Measurements from ENCODE around the gene KLHL30. TPM values are rescaled to one million over a fixed set of nuclear protein-coding genes. Genes with fewer than 3 reads are reported as not detected.

The KLHL30 gene
- total RNA-seq, 1 donor from 2014 or later, result 20.6 TPM

DNA sequence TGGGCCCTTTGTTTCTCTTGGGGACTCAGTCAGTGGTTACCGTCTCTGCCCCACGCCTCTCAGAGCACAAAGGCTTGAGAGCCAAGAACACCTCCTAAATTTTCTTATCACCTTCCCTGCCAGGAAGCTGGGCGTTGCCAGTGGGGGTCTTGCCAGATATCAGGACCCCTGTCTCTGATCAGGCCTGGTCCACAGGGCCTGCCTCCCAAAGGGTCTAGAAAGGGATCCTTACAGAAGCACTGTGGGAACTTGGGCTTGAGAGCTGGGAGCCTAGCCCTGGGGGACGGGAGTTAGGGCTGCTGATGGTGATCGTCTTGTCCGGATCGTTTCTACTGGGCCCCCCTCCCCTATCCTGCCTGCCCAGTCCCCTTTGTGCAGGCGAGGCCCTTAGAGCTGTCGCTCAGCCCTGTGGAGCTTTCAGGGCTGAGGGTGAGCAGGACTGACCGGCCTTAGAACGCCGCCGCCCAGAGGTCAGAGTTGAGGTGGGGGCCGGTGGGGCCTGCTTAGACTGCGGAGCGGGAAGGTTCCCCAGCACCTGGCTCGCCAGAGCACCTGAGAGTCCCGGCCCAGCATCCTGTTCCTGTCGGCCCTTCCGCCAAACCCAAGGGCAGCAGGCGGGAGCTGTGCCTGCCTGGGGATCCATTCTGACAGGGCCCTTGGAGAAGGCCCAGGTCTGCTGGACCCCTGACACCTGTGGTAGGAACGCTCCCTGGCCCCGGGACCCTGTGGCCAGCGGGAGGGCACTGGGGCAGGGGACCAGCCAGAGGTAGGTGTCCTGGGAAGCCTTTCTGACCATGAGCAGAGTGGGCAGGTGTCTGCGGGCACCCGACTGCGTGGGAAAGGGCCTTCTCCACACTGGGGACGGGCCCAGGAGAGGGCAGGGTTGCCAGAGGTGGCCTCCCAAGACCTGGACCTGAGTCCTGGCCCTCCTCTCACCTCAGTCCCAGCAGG is 37.4 kb upstream of the KLHL30 start:
- intact Hi-C loops (cut with DNase I), result no loop called here
- DNase-seq (ENCODE audit: missing footprints) (peak; percentile 61), ATAC-seq (no peak)

DNA sequence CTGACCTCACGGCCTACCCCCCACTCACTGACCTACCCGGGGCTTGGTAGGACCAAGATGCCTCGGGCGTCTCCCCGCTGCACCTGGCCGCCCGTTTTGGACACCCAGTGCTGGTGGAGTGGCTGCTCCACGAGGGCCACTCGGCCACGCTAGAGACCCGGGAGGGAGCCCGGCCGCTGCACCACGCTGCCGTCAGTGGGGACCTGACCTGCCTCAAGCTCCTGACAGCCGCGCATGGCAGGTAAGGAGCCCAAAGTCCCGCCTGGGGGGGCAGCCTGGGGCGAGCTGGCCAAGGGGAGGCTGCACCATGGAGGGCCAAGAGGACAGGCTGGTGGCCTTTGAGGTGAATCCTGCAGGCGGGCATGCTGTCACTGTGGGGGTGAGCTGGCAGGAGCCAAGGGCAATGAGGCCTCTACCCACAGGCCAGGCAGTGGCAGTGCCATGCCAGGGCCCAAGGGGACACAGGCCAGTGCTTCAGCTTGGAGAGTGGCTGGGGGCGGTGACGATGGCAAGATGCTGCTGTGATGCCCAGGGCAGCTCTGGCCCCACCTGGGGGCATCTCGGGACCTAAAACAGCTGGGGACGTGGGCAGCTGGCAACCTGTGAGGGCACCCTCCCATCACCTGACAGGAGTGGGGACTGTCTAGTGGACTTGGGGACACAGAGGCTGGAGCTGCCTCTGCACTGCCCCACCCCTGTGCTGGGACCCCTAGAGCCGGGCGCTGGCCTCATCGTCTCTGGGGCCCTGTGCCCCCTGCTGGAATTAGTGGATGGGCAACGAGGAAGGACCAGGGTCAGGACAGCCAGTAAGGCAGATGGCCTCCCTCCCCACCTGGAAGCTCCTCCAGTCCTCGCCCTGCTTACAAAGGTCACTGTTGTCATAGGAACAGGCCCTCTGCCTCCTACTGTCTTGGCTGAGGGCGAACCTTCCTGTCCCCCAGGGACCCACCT is 36.3 kb upstream of the KLHL30 start:
- ATAC-seq, result no peak
- peak; percentile 31 for DNase-seq (ENCODE audit: missing footprints)
- intact Hi-C loops (cut with DNase I), result no loop called here

DNA sequence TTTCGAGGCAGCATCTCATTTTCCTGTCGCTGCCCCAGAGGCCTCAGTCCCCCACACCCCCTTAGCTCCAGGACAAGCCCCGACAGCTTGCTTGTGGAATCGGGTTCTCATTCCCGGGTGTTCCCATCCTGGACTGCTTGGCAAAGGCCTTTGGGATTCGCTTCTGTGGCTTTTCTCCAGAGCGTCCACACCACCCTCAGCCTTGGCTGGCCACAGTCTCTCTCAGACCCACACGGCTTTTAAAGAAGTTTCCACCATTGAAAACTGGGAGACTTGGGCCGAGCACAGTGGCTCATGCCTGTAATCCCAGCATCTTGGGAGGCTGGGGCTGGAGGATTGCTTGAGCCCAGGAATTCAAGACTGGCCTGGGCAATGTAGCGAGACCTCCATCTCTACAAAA is 35.6 kb upstream of the KLHL30 start:
- ATAC-seq, result no peak
- intact Hi-C loops (cut with DNase I), result no loop called here
- DNase-seq (ENCODE audit: missing footprints), result no peak

DNA sequence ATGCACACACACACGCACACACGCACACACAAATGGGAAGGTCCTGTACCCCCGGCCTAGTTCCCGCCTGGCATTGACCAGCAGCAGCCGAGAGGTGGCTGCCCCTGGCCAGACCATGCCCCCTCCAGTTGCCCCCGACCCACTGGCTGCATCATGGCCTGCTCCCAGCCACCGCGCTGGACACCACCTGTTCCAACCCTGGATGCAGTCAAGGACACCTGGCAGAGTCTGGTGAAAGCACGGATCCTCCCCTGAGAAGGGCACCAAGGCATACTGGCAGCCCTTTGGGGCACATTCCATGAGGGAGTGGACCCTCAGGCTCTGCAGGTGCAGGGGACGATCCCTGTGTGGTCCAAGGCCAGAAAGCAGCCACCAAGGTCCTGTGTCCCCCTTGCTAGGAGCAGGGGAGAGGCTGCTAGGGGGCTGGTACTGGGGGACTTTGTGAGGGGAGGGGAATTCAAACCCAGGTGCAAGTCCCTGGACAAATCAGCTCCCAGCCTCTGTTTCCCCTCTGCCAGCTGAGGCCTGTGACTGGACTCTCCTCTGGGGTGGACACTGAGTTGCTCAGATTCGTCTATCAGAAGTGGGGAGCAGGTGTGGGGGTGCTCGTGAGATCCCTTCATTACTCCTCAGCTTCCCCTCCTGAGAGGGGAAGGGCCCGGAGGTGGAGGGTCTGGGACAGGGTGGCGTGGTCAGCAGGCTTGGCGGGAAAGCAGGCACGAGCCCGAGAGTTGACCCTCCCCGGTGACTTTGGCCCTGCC is 34.8 kb upstream of the KLHL30 start:
- ATAC-seq (no peak), DNase-seq (ENCODE audit: missing footprints) (peak; percentile 37)
- intact Hi-C loops (cut with DNase I), result no loop called here

DNA sequence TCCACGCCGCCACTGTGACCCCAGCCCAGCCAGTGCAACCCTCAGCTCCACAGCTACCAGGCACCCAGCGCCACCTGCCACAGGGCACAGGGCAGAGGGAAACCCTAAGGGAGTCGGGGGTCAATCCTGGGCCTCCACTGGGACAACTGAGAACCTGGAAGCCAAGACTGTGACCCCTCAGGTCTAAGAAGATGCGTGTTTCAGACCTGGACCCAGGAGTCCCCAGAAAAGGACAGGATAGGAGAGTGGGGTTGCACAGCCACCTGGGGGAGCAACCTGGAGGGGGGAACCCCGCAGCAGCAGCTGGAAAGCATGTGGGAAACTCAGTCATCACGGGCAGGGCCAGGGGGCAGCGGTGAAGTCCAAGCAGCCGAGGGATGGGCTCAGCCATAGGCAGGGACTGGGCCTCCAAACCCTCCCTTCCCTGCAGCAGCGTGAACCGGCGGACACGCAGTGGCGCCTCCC is 34.2 kb upstream of the KLHL30 start:
- DNase-seq (ENCODE audit: missing footprints) (peak; percentile 58), ATAC-seq (no peak)
- intact Hi-C loops (cut with DNase I), result no loop called here

DNA sequence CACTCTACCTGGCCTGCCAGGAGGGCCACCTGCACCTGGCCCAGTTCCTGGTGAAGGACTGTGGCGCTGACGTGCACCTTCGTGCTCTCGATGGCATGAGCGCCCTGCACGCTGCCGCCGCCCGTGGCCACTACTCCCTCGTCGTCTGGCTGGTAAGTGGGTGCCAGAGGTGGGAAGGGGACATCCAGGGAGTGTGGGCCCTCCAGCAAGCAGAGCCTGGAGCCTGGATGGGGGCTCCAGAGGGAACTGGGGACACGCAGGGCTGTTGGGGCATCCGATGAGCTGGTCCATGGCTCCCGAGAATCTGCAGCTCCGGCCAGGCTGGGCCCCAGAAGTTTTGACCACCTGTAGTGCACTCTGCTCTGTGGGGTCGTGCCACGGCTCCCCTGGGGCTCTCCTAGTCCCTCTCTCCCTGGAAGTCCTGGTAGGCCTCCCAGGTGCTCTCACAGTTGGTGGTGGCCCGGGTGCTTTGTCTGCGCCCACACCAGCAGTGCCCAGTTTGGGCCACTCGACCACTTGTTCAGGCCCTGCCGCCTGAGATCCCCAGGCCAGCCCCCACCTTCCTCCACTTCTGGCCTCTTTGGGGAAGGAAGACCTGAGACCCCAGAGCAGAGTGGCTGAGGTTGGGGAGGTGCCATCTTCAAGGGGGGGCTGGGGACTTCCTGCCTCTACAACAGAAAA is 33.6 kb upstream of the KLHL30 start:
- DNase-seq (ENCODE audit: missing footprints) (peak; percentile 65), ATAC-seq (no peak)
- intact Hi-C loops (cut with DNase I), result no loop called here

DNA sequence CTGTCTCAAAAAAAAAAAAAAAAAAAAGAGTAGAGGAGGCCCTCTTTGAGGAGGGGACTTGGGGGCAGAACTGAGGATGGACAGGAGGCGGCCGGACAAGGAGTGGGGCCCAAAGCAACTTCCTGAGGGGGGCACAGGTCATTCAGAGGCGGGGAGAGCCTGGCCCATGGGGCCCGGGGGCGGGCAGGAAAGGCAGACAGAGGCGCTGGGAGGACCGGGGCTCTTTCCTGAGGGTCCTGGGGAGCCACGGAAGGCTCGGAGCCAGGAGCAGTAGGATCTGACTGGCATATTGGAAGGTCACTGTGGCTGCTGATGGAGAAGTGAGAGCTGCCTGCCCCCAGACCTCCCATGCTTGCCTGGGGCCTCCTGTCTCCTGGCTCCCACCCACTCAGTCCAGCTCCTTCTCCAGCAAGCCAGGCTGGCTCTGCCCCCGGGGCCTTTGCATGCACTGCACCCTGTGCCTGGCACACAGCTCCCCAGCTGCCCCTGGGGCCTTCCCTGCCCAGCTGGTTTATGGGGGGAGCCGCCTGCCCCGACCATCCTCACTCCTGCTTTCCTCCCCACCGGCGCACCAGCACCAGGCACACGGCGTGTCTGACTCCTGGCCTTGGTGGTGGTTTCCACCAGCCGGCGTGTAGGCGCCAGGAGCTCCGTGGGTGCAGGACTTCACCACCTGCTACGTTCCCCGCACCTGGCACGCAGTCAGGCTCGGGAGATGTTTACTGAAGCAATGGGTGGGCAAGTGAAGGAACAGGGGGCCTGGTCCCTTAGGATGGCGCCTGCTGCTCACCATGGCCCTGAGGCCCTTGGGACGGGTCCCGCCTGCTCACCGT is 32.7 kb upstream of the KLHL30 start:
- intact Hi-C loops (cut with DNase I), result no loop called here
- no peak for ATAC-seq
- DNase-seq (ENCODE audit: missing footprints), result peak; percentile 51

DNA sequence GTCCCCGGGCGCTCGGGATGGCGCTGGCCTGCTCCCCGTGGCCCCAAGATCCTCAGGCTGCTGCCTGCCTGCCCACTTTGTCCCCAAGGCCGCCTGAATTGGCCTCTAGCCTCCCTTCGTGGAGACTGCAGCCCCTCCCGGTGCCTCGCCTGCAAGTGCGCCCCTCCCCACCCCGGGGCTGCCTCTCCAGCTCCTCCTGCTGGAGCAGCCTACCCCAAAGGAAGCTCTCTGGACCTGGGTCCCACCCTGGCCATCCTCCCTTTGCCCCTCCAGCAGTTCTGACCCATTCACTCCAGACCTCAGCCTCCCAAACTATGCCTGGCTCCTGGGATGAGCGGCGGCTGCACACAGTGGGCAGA is 32.1 kb upstream of the KLHL30 start:
- ATAC-seq (no peak), DNase-seq (ENCODE audit: missing footprints) (peak; percentile 48)
- intact Hi-C loops (cut with DNase I), result no loop called here

DNA sequence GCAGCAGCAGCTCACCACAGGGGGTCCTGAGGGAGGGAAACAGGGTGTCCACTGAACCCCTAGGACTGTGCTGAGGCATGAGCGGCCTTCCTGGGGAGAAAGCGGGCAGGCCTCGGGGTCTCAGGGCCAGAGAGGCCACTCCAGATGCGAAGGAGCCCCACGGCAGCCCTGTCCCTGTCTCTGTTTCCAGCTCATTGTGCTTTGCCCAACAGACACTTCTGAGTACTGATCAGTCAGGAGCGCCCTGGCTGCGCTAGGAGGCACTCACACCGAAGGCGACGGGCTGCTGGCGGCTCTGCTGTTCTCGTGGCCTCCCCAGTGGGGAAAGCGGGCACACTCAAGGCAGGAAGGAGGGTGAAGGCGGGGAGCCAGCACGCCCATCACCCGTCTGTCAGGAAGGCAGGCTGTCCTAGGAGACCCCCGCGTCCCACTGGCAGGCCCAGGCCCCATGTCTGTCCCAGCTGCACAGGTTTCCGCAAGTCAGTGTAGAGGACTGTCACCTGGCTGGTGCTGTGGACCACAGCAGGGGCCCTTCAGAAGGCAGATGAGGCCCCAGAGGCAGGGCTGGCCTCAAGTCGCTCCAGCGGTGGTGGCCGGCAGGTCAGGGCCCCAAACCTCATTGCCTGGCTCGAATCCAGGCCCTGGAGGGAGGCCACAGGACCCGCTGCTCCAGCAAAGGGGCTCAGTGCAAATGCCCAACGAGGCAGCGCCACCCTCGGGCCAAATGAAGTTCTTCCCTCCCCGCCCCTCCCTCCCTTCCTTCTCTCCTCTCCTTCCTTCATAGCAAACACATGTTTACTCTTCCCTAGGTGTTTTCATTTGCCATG is 31.6 kb upstream of the KLHL30 start:
- DNase-seq (ENCODE audit: missing footprints), result peak; percentile 52
- intact Hi-C loops (cut with DNase I), result no loop called here

DNA sequence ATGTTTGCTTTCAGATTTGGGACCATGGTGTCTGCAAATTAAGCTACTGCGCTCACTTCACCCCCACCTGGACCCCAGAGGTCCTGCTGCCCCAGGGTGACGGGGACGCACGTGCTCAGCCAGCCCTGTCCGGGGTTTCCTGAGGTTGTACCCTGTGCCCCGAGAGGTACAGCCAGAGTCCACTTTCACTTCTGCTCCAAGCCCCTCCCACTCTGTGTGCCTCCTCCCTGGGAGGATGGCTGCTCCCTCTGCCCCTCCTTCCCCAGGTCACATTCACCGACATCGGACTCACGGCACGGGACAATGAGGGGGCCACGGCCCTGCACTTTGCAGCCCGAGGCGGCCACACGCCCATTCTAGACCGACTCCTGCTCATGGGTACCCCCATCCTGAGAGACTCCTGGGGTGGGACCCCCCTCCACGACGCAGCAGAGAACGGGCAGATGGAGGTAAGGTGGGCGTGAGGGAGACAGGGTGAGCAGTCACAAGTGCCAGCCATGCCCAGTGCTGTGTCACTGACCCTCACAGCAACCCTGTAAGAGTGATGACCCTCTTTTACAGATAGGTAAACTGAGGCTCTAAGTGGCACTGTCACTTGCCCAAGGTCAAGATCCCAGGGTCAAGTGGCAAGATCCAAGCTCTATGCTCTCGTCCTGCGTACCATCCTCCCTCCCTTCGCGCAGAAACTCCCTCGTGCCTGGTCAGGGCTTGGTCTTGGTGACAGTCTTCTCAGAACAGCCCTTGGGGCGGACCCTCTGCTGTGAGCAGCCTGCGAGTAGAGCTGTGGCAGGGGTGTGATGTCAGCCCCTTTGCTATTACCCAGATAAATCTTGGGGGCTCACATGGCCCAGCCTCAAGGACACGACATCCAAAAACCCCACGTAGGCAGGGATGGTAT is 30.7 kb upstream of the KLHL30 start:
- intact Hi-C loops (cut with DNase I), result no loop called here
- peak; percentile 34 for DNase-seq (ENCODE audit: missing footprints)
- no peak for ATAC-seq

More for the DNA sequence above, 31.6 kb upstream of the KLHL30 start:
- ATAC-seq, result no peak

DNA sequence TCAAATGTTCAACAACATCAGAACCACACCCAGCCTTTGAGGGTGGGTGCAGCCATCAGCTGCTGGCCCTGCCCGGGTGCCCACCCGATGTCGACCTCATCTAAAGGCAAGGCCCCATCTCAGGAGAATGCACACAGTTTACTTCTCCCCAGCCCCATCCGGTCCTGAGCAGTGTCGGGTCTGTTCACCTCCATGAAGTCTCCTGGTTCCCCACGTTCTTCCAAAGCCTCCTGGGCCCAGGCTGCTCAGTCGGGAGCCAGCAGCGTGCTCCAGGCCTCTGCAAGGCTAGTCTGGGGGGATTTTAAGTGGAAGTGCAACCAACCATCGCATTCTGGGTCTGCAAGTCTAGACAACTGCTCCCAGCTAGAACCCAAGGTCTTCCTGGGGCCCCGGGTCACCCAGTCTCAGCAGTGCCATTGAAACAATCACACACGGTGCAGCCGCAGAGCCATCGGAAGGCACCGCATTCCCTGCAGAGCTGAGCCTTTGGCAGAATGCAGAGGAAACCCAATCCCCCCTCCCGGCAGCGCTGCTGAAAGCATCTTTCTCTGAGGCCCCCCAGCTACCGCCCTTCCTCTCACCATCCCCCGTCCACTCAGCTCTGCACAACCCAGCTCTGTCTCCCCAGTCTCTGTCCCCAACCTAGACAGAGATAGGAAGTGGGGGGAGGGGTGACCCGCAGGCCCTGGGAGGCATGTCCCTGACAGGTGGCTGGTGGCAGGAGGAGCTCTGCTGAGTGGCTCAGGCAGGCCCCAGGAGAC is 29.9 kb upstream of the KLHL30 start:
- intact Hi-C loops (cut with DNase I), result no loop called here
- ATAC-seq (peak; percentile 25), DNase-seq (ENCODE audit: missing footprints) (peak; percentile 45)

DNA sequence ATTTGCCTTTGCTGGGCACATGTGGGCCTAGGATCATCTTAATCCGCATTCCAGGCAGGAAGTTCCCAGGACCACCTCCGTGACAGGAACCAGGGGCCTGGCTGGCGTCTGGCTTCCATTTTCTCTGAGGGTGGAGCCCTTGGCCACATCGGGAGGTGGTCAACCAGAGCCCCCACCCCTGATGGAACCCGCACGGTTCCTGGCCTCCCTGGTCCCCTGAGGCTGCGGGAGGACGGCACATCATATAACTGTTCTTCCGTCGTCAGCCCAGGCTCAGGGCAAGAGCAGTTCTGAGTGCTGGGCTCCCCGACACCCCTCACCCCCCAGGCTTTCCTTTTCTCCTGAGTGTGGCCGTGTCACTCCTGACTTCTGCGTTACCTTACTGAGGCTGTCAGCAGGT is 24.9 kb upstream of the KLHL30 start:
- intact Hi-C loops (cut with DNase I), result no loop called here
- ATAC-seq (no peak), DNase-seq (ENCODE audit: missing footprints) (peak; percentile 32)

DNA sequence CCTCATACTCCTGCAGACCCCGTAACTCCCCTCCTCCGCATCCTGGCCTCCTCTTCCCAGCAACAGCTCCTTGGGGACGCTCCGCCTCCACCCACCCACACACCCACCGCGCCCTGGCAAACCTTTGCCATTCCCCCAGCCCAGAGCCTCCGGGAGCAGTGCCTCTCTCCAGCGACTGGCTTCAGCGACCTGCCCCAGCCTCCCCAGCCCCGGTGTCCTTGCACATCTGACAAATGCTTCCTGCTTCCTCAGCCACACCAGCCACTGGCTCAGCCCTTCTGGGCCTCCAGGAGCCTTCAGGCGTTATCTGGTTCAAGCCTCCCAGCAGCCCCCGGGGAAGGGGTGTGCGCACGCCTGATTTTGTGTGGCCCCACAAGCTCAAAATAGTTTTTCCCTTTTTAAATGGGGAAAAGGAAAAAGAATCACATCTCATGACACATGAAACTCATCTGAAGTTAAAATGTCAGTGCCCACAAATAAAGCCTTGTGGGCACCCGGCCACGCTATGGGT is 24.1 kb upstream of the KLHL30 start:
- ATAC-seq, result no peak
- peak; percentile 33 for DNase-seq (ENCODE audit: missing footprints)

DNA sequence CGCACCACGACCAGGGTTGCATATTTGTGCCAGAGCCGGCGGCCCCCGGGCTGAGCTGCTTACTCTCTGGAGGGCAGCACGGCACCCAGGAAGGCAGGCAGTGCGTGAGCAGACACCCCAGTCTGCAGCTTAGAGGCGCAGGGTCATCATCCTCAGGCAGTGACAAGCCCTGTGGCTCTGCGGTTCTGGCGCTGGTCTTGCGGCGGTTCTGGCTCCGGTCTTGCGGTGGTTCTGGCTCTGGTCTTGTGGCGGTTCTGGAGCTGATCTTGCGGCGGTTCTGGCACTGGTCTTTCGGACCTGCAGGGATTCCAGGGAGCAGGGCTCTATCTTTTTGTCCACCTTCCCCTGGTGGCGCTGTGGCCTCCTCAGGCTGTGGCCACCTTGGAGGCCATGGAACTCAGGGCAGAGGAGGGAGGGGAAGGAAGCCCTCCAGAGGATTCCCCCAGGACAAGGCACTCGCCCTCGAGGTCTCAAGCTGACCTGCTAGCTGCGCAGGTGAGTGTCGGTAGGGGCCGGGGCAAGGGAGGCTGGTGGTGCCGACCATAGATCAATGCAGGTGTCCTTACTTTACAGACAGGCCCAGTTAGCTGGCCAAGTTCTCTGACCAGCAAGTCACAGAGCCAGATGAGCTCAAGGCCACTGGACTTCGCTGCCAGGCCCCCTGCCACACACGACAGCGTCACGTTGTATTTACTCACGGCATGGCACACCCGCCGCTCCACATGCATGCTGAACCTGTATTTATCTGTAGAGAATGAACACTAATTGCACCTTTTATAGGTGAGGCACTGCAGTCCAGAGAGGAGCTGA is 23.4 kb upstream of the KLHL30 start:
- intact Hi-C loops (cut with DNase I), result no loop called here
- DNase-seq (ENCODE audit: missing footprints) (peak; percentile 53), ATAC-seq (no peak)

More for the DNA sequence above, 24.1 kb upstream of the KLHL30 start:
- intact Hi-C loops (cut with DNase I), result no loop called here

Data from Right ventricle myocardium inferior (tissue), 1 donor.